ENCODE results near the gene MAB21L2.
"Not testable (repeated sequence)": the region's sequence is repeated elsewhere in the genome, so short reads cannot be mapped to it uniquely, and the experiment has no call there.

Gene MAB21L2

DNA sequence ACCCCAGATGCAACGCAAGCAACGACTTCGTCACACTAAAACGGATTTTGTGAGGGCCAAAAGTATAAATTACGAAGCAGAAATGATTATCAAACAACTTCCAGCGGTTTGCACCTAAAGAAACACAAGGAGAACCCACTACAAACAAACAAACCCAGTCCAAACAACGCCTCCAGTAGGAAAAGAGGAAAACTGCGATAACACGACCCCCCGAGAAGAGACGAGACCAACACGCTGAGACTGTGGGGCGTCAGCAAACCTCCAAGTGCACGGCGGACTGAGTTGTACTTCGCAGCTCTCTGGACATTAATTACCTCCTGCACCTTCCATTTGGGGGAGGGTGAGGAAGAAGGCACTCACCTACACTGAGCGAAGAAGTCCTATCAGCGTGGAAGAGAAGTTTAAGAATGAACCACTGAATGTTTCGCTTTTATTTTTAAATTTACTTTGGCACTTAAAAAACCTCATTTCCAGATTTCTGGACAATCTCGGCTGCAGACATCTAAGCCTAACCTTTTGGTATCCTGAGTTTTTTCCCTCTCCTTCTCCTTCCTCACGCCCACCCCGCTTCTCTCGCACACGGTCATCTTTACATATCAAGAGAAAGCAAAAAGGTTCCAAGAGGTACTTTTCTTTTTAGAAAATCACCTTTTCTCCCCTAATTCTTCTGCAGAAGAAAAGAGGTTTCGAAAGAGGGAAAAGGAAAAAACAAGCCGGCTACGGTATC is at the start of gene MAB21L2:
Gene MAB21L2, plus strand, starts transcription at position 6 of the 727 bp plus-strand sequence. CDS start 879 bp downstream, outside the sequence.
- intact Hi-C loops (cut with DNase I) = no loop called here
- DNase-seq = no peak

DNA sequence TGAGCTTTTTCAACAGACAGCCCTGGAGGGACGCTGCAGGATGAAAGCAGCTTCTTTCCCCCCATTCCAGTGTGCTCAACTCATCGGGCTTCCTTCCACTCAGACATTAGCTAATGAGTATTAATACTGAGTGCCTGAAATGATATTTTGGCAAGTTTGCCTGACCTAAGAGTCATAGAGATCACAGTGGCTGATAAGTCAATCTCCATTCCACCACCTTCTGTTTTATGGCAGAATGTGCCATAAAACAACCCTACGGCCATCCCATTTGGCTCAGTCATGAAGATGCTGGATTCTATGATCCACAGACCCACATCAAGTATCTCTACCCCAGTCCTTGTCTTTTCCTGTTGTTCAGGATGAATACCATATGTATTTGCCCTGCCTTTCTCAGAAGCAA is 48.3 kb upstream of the MAB21L2 start:
- no peak for DNase-seq
- intact Hi-C loops (cut with DNase I) = no loop called here

DNA sequence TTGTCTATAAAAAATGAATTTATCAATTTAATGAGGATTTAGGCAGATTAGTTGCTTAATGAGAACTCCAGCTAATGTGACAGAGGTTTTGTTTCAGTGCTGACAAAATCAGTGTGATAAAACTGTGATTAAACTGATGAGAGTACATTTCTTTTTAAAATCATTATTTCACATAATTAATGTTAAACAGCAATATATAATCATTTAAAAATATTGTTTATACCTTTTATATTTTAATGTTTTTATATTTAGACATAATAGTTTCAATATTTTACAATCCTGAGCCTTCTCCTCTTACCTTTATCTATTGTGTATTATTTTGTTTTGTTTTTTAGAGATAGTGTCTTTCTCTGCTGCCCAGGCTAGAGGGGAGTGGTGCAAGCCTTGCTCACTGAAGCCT is 47.1 kb upstream of the MAB21L2 start:
- intact Hi-C loops (cut with DNase I) = no loop called here
- DNase-seq = no peak

DNA sequence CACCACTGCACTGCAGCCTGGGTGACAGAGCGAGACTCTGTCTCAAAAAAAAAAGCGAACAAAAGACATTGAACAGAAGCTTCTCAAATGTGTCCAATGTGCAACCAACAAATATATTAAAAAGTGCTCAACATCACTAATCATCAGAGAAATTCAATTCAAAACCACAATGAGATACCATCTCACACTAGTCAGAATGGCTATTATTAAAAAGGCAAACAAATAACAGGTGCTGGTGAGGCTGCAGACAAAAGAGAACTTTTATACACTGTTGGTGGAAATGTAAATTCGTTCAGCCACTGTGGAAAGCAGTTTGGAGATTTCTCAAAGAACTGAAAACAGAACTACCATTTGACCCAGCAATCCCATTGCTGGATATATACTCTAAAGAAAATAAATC is 44.0 kb upstream of the MAB21L2 start:
- DNase-seq = not testable (repeated sequence)

GRCh38 chr4:150540536-150540935 is 41.4 kb upstream of the MAB21L2 start:
- no peak for DNase-seq
- intact Hi-C loops (cut with DNase I) = no loop called here

More for the DNA sequence above, 44.0 kb upstream of the MAB21L2 start:
- intact Hi-C loops (cut with DNase I) = not testable (repeated sequence)

DNA sequence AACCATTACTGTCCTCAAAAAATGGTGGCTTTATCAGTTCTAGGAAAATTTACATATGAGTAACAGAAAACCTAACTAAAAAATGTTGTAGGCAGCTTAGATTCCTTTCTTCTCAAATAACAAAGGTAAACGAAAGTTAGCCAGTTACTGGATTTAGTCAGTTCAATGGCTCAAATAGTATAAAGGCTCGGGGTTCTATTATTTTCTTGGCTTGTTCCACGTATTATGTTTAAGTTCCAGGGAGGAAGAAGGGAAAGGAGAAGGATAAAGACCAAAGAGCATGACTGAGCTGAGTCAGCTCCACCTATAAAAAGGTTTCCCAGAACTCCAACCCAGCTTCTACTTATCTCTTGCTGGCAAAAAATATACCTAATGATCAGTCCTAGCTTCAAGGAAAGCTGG is 41.0 kb upstream of the MAB21L2 start:
- intact Hi-C loops (cut with DNase I) = no loop called here
- DNase-seq = no peak

GRCh38 chr4:150541681-150542080 is 40.3 kb upstream of the MAB21L2 start:
- DNase-seq = no peak
- intact Hi-C loops (cut with DNase I) = no loop called here

DNA sequence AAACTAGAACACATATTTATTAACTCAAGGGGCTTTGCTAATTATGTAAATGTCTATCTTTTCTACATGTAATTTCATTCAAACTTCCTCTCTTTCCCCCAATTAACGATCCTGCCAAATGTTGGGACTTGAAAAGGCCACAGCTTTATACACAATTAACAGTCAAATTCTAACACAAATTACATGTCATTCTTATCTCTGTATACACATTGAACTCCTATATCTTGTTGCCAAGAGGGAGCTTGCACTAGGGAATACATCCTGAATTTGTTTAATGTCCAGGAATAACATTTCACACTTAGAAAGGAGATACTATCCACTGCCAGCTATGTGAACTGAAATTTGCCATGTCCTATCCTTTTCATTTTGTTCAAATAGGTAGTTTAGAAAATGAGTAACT is 38.9 kb upstream of the MAB21L2 start:
- intact Hi-C loops (cut with DNase I) = no loop called here
- no peak for DNase-seq

DNA sequence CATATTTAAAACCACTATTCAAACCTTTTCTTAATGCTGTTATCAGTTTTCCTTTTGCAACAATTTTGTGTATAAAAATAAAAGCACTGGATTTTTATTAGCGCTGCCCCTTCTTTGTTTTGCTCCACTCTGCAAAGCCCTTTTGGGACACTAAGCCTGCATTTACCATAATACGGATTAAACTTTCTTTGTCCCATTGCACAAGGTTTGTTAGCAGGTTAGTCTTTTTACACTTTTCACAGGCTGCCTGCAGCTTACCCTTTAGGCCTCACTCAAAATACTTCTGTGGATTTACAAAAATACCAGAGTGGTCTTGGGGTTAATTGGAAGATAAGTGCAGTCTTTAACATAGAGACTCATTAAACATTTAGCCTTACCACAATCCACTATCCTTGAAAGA is 35.7 kb upstream of the MAB21L2 start:
- intact Hi-C loops (cut with DNase I) = no loop called here
- no peak for DNase-seq

DNA sequence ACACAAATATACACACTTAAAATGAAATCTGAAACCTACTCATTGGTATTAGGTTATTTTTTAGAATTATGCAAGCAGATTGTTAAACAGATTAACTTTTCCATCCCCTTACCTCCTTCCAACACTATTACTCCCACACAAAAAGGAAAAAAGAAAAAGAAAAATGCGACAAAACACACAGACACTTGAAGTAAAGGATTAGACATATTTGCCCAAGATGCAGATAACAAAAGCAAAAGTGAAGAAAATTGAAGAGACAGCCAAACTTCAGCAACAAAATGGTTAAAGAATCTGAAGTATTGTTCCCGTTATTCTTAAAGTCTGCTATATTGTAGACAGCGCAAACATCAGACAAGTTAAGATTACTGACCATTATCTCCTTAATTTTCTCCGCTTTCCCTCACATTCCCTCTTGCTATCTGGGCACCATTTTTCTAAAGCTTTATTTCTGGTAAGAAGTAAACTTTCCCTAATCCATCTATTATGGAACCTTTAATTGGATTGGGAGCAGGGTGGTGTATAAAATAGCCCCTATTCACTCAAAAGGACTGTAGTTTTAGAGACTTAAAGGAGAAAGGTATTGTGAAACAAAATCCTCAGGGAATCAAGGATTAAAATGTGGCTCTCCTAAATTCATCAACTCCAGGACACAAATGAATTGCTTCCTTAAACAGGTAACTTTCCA is 34.7 kb upstream of the MAB21L2 start:
- intact Hi-C loops (cut with DNase I) = no loop called here
- no peak for DNase-seq

GRCh38 chr4:150557811-150558210 is 24.1 kb upstream of the MAB21L2 start:
- intact Hi-C loops (cut with DNase I); DNase-seq: not testable (repeated sequence)

- DNase-seq = no peak
- intact Hi-C loops (cut with DNase I) = no loop called here
Observed at GRCh38 chr4:150561143-150561737, 20.7 kb upstream of the MAB21L2 start.

DNA sequence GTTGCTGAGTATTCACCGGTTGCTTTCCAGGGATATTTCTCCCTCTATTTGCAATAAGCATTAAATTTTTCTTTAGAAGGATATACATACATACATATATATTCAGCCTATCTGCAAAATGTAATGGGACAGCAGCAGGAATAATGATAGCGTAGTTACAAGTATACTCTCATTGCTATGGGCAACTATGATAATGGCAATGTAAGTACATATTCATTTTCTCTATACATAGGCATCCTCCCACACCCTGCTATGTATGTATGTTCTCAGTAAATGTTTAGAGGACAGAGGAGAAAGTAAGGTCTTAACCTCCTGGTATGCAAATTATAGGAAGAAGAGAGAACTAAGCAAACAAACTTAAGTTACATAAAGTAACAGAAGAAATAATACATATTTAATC is 19.7 kb upstream of the MAB21L2 start:
- intact Hi-C loops (cut with DNase I) = no loop called here
- DNase-seq = no peak

DNA sequence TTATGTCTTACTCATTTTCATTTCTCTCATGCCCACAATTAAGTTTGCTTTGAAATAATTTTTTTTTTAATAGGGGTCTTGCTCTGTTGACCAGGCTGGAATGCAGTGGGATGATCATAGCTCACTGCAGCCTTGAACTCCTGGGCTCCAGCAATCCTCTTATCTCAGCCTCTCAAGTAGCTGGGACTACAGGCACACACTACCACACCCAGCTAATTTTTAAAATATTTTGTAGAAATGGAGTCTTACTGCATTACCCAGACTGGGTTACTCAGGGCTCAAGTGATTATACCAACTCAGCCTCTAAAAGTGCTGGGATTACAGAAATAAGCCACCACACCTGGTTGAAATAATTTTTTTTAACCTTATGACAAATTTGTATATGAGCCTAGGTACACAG is 19.2 kb upstream of the MAB21L2 start:
- DNase-seq = no peak
- intact Hi-C loops (cut with DNase I) = no loop called here

DNA sequence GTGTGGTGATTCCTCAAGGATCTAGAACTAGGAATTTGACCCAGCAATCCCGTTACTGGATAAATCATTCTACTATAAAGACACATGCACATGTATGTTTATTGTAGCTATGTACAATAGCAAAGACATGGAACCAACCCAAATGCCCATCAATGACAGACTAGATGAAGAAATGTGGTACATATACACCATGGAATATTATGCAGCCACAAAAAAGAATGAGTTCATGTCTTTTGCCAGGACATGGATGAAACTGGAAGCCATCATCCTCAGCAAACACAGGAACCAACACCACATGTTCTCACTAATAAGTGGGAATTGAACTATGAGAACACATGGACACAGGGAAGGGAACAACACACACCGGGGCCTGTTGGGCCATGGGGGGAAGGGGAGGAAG is 17.0 kb upstream of the MAB21L2 start:
- intact Hi-C loops (cut with DNase I) = not testable (repeated sequence)

GRCh38 chr4:150567070-150567469 is 14.9 kb upstream of the MAB21L2 start:
- no peak for DNase-seq
- intact Hi-C loops (cut with DNase I) = no loop called here

More for the DNA sequence above, 17.0 kb upstream of the MAB21L2 start:
- DNase-seq = not testable (repeated sequence)

GRCh38 chr4:150569384-150569987 is 12.5 kb upstream of the MAB21L2 start:
- intact Hi-C loops (cut with DNase I) = no loop called here
- no peak for DNase-seq

- no peak for DNase-seq
- intact Hi-C loops (cut with DNase I) = no loop called here
Observed at GRCh38 chr4:150569998-150570535, 11.9 kb upstream of the MAB21L2 start.

- intact Hi-C loops (cut with DNase I) = no loop called here
- no peak for DNase-seq
Observed at GRCh38 chr4:150570862-150571261, 11.1 kb upstream of the MAB21L2 start.

GRCh38 chr4:150572704-150573504 is 9.0 kb upstream of the MAB21L2 start:
- no peak for DNase-seq
- intact Hi-C loops (cut with DNase I) = no loop called here

Data from posterior cingulate gyrus (tissue), 11 donors.